CD14-positive monocyte (primary cell): ENCODE results near the gene BRD9. TPM values are rescaled to one million over a fixed set of nuclear protein-coding genes. Genes with fewer than 3 reads are reported as not detected.

Experiments used
- DNase-seq, 3 donors: peaks; one replicate each; pipeline ENCODE4 v3.0.0-alpha.2; 2011 to 2022
- H2AFZ ChIP-seq: 2 replicates; pipeline ENCODE4 v1.6.0; 2012; ENCODE audit warnings: mild to moderate bottlenecking, low read depth, low read length, inconsistent platforms; ENCODE audit not compliant: insufficient read depth, poor library complexity, severe bottlenecking
- H3K27ac ChIP-seq, 2 donors: 1 replicate in 1 of 2; 2 replicates in 1 of 2; pipeline ENCODE4 v1.5.1; 2012 to 2013; ENCODE audit warnings: low read length in 2 of 2, control low read depth in 1 of 2, inconsistent platforms in 1 of 2, low read depth in 1 of 2, mild to moderate bottlenecking in 1 of 2
- H3K27me3 ChIP-seq, 2 donors: one replicate each; pipeline versions ENCODE4 v1.6.0 to v1.6.1; 2011 to 2013; ENCODE audit warnings: low read length in 2 of 2; ENCODE audit not compliant: control insufficient read depth in 2 of 2, insufficient read depth in 2 of 2
- H3K36me3 ChIP-seq, 2 donors: replicated peaks in 1 of 2; 1 replicate in 1 of 2; 2 replicates in 1 of 2; pipeline versions ENCODE4 v1.5.1 to v1.6.1; 2012 to 2013; ENCODE audit warnings: low read length in 2 of 2, control low read depth in 1 of 2, inconsistent platforms in 1 of 2, mild to moderate bottlenecking in 1 of 2; ENCODE audit not compliant: insufficient read depth in 2 of 2, control insufficient read depth in 1 of 2
- H3K4me1 ChIP-seq, 2 donors: 1 replicate in 1 of 2; 2 replicates in 1 of 2; pipeline versions ENCODE4 v1.5.1 to v1.6.1; 2012 to 2013; ENCODE audit warnings: low read length in 2 of 2, control low read depth in 1 of 2, inconsistent platforms in 1 of 2, mild to moderate bottlenecking in 1 of 2, moderate library complexity in 1 of 2; ENCODE audit not compliant: insufficient read depth in 2 of 2, control insufficient read depth in 1 of 2
- H3K4me2 ChIP-seq: replicated peaks from 2 replicates; pipeline ENCODE3; 2012; ENCODE audit warnings: low read length, moderate library complexity, mild to moderate bottlenecking; ENCODE audit not compliant: poor library complexity, severe bottlenecking; ENCODE audit errors: extremely low read depth
- H3K4me3 ChIP-seq, 3 experiments: fragments of 200-600 bp in 1 of 3; sonication (generic) in 1 of 3; replicated peaks in 1 of 3; 1 replicate in 2 of 3; 2 replicates in 1 of 3; pipeline ENCODE4 v1.5.1; 2011 to 2013; ENCODE audit warnings: low read length in 3 of 3, mild to moderate bottlenecking in 3 of 3, control low read depth in 2 of 3, low read depth in 2 of 3, inconsistent platforms in 1 of 3, moderate library complexity in 1 of 3
- H3K79me2 ChIP-seq: 2 replicates; pipeline ENCODE4 v1.6.0; 2012; ENCODE audit warnings: mild to moderate bottlenecking, control low read depth, inconsistent platforms, low read length, moderate library complexity; ENCODE audit not compliant: insufficient read depth
- H3K9ac ChIP-seq: 2 replicates; pipeline ENCODE4 v1.6.0; 2017; ENCODE audit warnings: low read length, mild to moderate bottlenecking; ENCODE audit not compliant: insufficient read depth, poor library complexity, severe bottlenecking
- H3K9me3 ChIP-seq, 2 donors: replicated peaks in 1 of 2; 1 replicate in 1 of 2; 2 replicates in 1 of 2; pipeline versions ENCODE4 v1.5.1 to v1.6.1; 2012 to 2013; ENCODE audit warnings: low read length in 2 of 2, control low read depth in 1 of 2; ENCODE audit not compliant: control insufficient read depth in 1 of 2, insufficient read depth in 1 of 2
- H4K20me1 ChIP-seq: 2 replicates; pipeline ENCODE4 v1.6.0; 2012; ENCODE audit warnings: mild to moderate bottlenecking, low read length, control low read depth, moderate library complexity; ENCODE audit not compliant: insufficient read depth
- H3K27ac Mint-ChIP-seq, 7 donors: one replicate each; pipeline ENCODE4 v1.8.0; 2020; ENCODE audit warnings: mild to moderate bottlenecking in 7 of 7, mixed read lengths in 7 of 7, moderate library complexity in 6 of 7, inconsistent platforms in 2 of 7
- H3K27me3 Mint-ChIP-seq, 3 donors: one replicate each; pipeline ENCODE4 v1.8.0; 2021 to 2022; ENCODE audit warnings: low read depth in 3 of 3, mild to moderate bottlenecking in 3 of 3, mixed read lengths in 3 of 3, moderate library complexity in 3 of 3, inconsistent platforms in 1 of 3
- H3K36me3 Mint-ChIP-seq, 2 donors: one replicate each; pipeline ENCODE4 v1.8.0; 2020; ENCODE audit warnings: mixed read lengths in 2 of 2, inconsistent platforms in 1 of 2, mild to moderate bottlenecking in 1 of 2
- H3K4me1 Mint-ChIP-seq: one replicate; pipeline ENCODE4 v1.8.0; 2020; ENCODE audit warnings: mild to moderate bottlenecking, mixed read lengths
- H3K4me3 Mint-ChIP-seq, 2 donors: one replicate each; pipeline ENCODE4 v1.8.0; 2020; ENCODE audit warnings: mild to moderate bottlenecking in 2 of 2, mixed read lengths in 2 of 2, moderate library complexity in 1 of 2
- H3K9me3 Mint-ChIP-seq, 7 donors: one replicate each; pipeline ENCODE4 v1.8.0; 2020 to 2022; ENCODE audit warnings: mixed read lengths in 7 of 7, mild to moderate bottlenecking in 6 of 7, moderate library complexity in 6 of 7, inconsistent platforms in 2 of 7
- WGBS: methylation state at CpG from one replicate; pipeline ENCODE4 v1.1.5; 2013; ENCODE audit warnings: missing lambda C conversion rate; ENCODE audit not compliant: insufficient coverage; 5-methylcytosine and 5-hydroxymethylcytosine counted together
- intact Hi-C, 2 donors: fragments of 100-400 bp; cut with micrococcal nuclease; formaldehyde crosslinking; loops; one replicate each; pipeline versions ENCODE4 v1.15.0 to v1.15.1; 2023
- polyA plus RNA-seq, 3 donors: library from polyadenylated mRNA; depleted of rRNA in 1 of 3; unstranded in 2 of 3; stranded (reverse) in 1 of 3; fragments of 300-500 nt in 2 of 3; fragments of >200 nt in 1 of 3; fragmentation: Illumina TruSeq in 2 of 3; gene quantifications; 1 replicate in 2 of 3; 2 replicates in 1 of 3; pipeline ENCODE4 v1.2.3, GENCODE V29; 2012 to 2021
- TF ChIP-seq, protein P1 (sequence below): fragments of 200-600 bp; IDR thresholded peaks from one replicate; pipeline ENCODE4 v1.8.0; 2022; ENCODE audit warnings: antibody characterized with exemption, mild to moderate bottlenecking

The BRD9 gene
- polyA plus RNA-seq, 3 donors: 5.3 to 22.7 (median 9.3) TPM

DNA sequence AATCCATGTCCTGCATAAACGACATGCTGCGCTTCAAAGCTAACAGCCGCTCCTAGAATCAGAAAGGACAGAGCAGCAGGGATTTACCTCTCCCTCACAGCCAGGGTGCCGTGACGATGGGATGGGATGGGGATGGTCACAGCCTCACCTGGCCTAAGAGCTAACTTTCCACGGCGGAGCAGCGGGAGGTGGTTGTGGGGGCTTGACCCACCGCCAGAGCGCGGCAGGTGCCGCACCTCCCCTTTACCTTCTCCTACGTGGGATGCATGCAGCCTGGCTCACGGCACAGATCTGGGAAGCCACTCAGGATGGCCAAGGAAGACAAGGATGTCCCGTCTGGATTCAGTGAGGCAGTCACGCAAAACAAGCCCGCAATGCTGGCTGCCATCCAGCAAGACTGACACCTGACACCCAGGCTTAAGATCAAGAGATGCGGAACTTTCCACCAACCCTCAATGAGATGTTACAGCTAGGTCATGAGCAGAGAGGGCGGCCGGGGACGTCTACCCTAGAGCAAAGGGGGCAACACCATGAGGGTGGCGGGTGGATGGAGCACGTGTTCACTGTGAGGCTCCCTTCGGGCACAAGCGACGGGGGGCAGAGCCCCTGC is 5.8 kb downstream of the BRD9 start:
- no peaks in the 10 kb centered on the region for H3K27me3 ChIP-seq
- H3K36me3 Mint-ChIP-seq: peaks cover 92 to 98% of the 10 kb centered on the region in 2 donors
- intact Hi-C loops: loop anchor here in 1 of 2 donors (10.0 kb wide), 1 partner anchor 918 kb away; the partner anchor contains the start of gene NDUFS6

GRCh38 chr5:886036-886435 is 6.6 kb downstream of the BRD9 start:
- Mint-ChIP-seq H3K27me3 (peaks cover 0 to 2% (median 0%) of the 10 kb centered on the region in 3 donors), H3K4me1 (peaks cover 10% of the 10 kb centered on the region), H3K36me3 (peaks cover 96 to 99% of the 10 kb centered on the region in 2 donors), H3K4me3 (no peak overlapping the region), H3K9me3 (peaks cover 0 to 10% (median 0%) of the 10 kb centered on the region in 7 donors), H3K27ac (no peak overlapping the region)
- DNase-seq: no peak
- H4K20me1 ChIP-seq: peaks cover 72% of the 10 kb centered on the region
- H3K9me3 ChIP-seq: no peaks in the 10 kb centered on the region
- intact Hi-C loops: loop anchor here in 1 of 2 donors (10.0 kb wide), 1 partner anchor 919 kb away; the partner anchor contains the start of gene NDUFS6
- TF ChIP-seq, protein P1, sequence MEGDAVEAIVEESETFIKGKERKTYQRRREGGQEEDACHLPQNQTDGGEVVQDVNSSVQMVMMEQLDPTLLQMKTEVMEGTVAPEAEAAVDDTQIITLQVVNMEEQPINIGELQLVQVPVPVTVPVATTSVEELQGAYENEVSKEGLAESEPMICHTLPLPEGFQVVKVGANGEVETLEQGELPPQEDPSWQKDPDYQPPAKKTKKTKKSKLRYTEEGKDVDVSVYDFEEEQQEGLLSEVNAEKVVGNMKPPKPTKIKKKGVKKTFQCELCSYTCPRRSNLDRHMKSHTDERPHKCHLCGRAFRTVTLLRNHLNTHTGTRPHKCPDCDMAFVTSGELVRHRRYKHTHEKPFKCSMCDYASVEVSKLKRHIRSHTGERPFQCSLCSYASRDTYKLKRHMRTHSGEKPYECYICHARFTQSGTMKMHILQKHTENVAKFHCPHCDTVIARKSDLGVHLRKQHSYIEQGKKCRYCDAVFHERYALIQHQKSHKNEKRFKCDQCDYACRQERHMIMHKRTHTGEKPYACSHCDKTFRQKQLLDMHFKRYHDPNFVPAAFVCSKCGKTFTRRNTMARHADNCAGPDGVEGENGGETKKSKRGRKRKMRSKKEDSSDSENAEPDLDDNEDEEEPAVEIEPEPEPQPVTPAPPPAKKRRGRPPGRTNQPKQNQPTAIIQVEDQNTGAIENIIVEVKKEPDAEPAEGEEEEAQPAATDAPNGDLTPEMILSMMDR: no peak
- no peak overlapping the region for H2AFZ ChIP-seq
- no peaks in the 10 kb centered on the region for H3K27me3 ChIP-seq
- peaks cover under 1 to 2% of the 10 kb centered on the region in 2 donors for H3K4me1 ChIP-seq
- peaks cover 31% of the 10 kb centered on the region for H3K79me2 ChIP-seq
- H3K27ac ChIP-seq: no peak overlapping the region
- peaks cover 98 to 100% of the 10 kb centered on the region in 2 donors for H3K36me3 ChIP-seq
- H3K4me2 ChIP-seq: no peak overlapping the region
- 100% methylated on average over 13 of the region's 13 CpGs for WGBS
- no peak overlapping the region for H3K9ac ChIP-seq
- no peak overlapping the region for H3K4me3 ChIP-seq

More for the DNA sequence above, 5.8 kb downstream of the BRD9 start:
- 97% methylated on average over 18 of the region's 26 CpGs for WGBS
- Histone ChIP-seq H3K36me3 (peaks cover 90 to 95% of the 10 kb centered on the region in 2 donors), H3K4me1 (peaks cover 8 to 10% of the 10 kb centered on the region in 2 donors), H3K27ac (no peak overlapping the region), H4K20me1 (peaks cover 68% of the 10 kb centered on the region), H3K9me3 (no peaks in the 10 kb centered on the region), H3K4me3 (no peak overlapping the region), H3K4me2 (no peak overlapping the region), H3K9ac (no peak overlapping the region), H2AFZ (no peak overlapping the region), H3K79me2 (peaks cover 34% of the 10 kb centered on the region)
- Mint-ChIP-seq H3K9me3 (peaks cover 0 to 10% (median 0%) of the 10 kb centered on the region in 7 donors), H3K27me3 (peaks cover 0 to 3% (median 0%) of the 10 kb centered on the region in 3 donors), H3K27ac (peak overlapping the region in 1 of 7 donors; percentile 15), H3K4me1 (peaks cover 17% of the 10 kb centered on the region), H3K4me3 (no peak overlapping the region)
- DNase-seq: no peak
- TF ChIP-seq, protein P1: no peak
